ENCODE results near the gene SEMA5B. TPM values are rescaled to one million over a fixed set of nuclear protein-coding genes. Genes with fewer than 3 reads are reported as not detected.

The SEMA5B gene
- total RNA-seq, 1 donor from 2014 or later: not detected

DNA sequence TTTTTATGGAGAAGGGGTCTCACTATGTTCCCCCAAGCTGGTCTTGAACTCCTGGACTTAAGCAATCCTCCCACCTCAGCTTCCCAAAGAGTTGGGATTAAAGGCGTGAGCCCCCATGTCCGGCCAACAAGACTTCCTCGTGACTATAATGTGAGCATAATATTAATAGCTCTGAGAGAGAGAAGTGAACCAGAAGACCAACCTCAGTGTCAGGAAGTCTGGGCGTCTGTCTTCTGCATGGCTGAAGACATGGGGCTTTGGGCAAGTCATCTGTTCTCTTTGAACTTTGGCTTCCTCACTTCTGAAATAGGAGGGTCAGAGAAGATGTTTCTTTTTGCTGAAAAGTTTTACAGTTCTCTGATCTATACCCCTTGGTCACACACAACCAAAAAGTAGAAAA, 140.6 kb downstream of the SEMA5B start:
- Mint-ChIP-seq H3K27ac (no peak overlapping the region), H3K4me1 (ENCODE audit: low read depth) (peaks cover 9% of the 10 kb centered on the region), H3K27me3 (ENCODE audit: low read depth) (no peaks in the 10 kb centered on the region), H3K9me3 (no peaks in the 10 kb centered on the region), H3K4me3 (ENCODE audit: low read depth) (no peak overlapping the region), H3K36me3 (ENCODE audit: low read depth) (no peaks in the 10 kb centered on the region)
- intact Hi-C loops (cut with micrococcal nuclease): no loop called here
- DNase-seq (ENCODE audit: low spot score): no peak

GRCh38 chr3:122886251-122886650, 141.3 kb downstream of the SEMA5B start:
- no peaks in the 10 kb centered on the region for H3K27me3 Mint-ChIP-seq (ENCODE audit: low read depth)
- H3K27ac Mint-ChIP-seq: no peak overlapping the region
- intact Hi-C loops (cut with micrococcal nuclease): no loop called here
- no peak for DNase-seq (ENCODE audit: low spot score)
- H3K36me3 Mint-ChIP-seq (ENCODE audit: low read depth): no peaks in the 10 kb centered on the region
- peaks cover 9% of the 10 kb centered on the region for H3K4me1 Mint-ChIP-seq (ENCODE audit: low read depth)
- no peaks in the 10 kb centered on the region for H3K9me3 Mint-ChIP-seq
- H3K4me3 Mint-ChIP-seq (ENCODE audit: low read depth): no peak overlapping the region

GRCh38 chr3:122882361-122882947, 145.1 kb downstream of the SEMA5B start:
- no peaks in the 10 kb centered on the region for H3K4me1 Mint-ChIP-seq (ENCODE audit: low read depth)
- no peak overlapping the region for H3K27ac Mint-ChIP-seq
- H3K27me3 Mint-ChIP-seq (ENCODE audit: low read depth): no peaks in the 10 kb centered on the region
- no peak overlapping the region for H3K4me3 Mint-ChIP-seq (ENCODE audit: low read depth)
- no peaks in the 10 kb centered on the region for H3K36me3 Mint-ChIP-seq (ENCODE audit: low read depth)
- intact Hi-C loops (cut with micrococcal nuclease): no loop called here
- H3K9me3 Mint-ChIP-seq: no peaks in the 10 kb centered on the region
- DNase-seq (ENCODE audit: low spot score): no peak

- intact Hi-C loops (cut with micrococcal nuclease): no loop called here
- no peak for DNase-seq (ENCODE audit: low spot score)
- Mint-ChIP-seq H3K4me3 (ENCODE audit: low read depth) (no peak overlapping the region), H3K27ac (no peak overlapping the region), H3K4me1 (ENCODE audit: low read depth) (peaks cover 10% of the 10 kb centered on the region), H3K36me3 (ENCODE audit: low read depth) (no peaks in the 10 kb centered on the region), H3K27me3 (ENCODE audit: low read depth) (no peaks in the 10 kb centered on the region), H3K9me3 (no peaks in the 10 kb centered on the region)
Measured at GRCh38 chr3:122880624-122881023, 146.9 kb downstream of the SEMA5B start.

- H3K36me3 Mint-ChIP-seq (ENCODE audit: low read depth): no peaks in the 10 kb centered on the region
- peaks cover 12% of the 10 kb centered on the region for H3K4me1 Mint-ChIP-seq (ENCODE audit: low read depth)
- no peaks in the 10 kb centered on the region for H3K9me3 Mint-ChIP-seq
- DNase-seq (ENCODE audit: low spot score): no peak
- H3K27ac Mint-ChIP-seq: no peak overlapping the region
- H3K4me3 Mint-ChIP-seq (ENCODE audit: low read depth): no peak overlapping the region
- H3K27me3 Mint-ChIP-seq (ENCODE audit: low read depth): no peaks in the 10 kb centered on the region
- intact Hi-C loops (cut with micrococcal nuclease): no loop called here
Measured at GRCh38 chr3:122880173-122880572, 147.4 kb downstream of the SEMA5B start.

GRCh38 chr3:122875547-122876127, 151.9 kb downstream of the SEMA5B start:
- intact Hi-C loops (cut with micrococcal nuclease): no loop called here
- H3K27ac Mint-ChIP-seq: no peak overlapping the region

GRCh38 chr3:122873741-122874515, 153.6 kb downstream of the SEMA5B start:
- peaks cover 4% of the 10 kb centered on the region for H3K36me3 Mint-ChIP-seq (ENCODE audit: low read depth)
- DNase-seq (ENCODE audit: low spot score): no peak
- peaks cover 15% of the 10 kb centered on the region for H3K4me1 Mint-ChIP-seq (ENCODE audit: low read depth)
- H3K4me3 Mint-ChIP-seq (ENCODE audit: low read depth): no peak overlapping the region
- H3K9me3 Mint-ChIP-seq: peaks cover 4% of the 10 kb centered on the region
- no peaks in the 10 kb centered on the region for H3K27me3 Mint-ChIP-seq (ENCODE audit: low read depth)
- no peak overlapping the region for H3K27ac Mint-ChIP-seq
- intact Hi-C loops (cut with micrococcal nuclease): no loop called here

More at GRCh38 chr3:122875547-122876127, 151.9 kb downstream of the SEMA5B start:
- Mint-ChIP-seq H3K4me3 (ENCODE audit: low read depth) (no peak overlapping the region), H3K36me3 (ENCODE audit: low read depth) (peaks cover 4% of the 10 kb centered on the region), H3K4me1 (ENCODE audit: low read depth) (peaks cover 15% of the 10 kb centered on the region), H3K9me3 (peaks cover 4% of the 10 kb centered on the region), H3K27me3 (ENCODE audit: low read depth) (no peaks in the 10 kb centered on the region)
- DNase-seq (ENCODE audit: low spot score): no peak

GRCh38 chr3:122868322-122868721, 159.2 kb downstream of the SEMA5B start:
- Mint-ChIP-seq H3K36me3 (ENCODE audit: low read depth) (no peaks in the 10 kb centered on the region), H3K27me3 (ENCODE audit: low read depth) (no peaks in the 10 kb centered on the region), H3K4me3 (ENCODE audit: low read depth) (no peak overlapping the region), H3K27ac (no peak overlapping the region), H3K4me1 (ENCODE audit: low read depth) (no peaks in the 10 kb centered on the region), H3K9me3 (no peaks in the 10 kb centered on the region)
- no peak for DNase-seq (ENCODE audit: low spot score)
- intact Hi-C loops (cut with micrococcal nuclease): no loop called here

GRCh38 chr3:122864498-122864897, 163.1 kb downstream of the SEMA5B start:
- Mint-ChIP-seq H3K27ac (no peak overlapping the region), H3K36me3 (ENCODE audit: low read depth) (peaks cover 4% of the 10 kb centered on the region), H3K27me3 (ENCODE audit: low read depth) (no peaks in the 10 kb centered on the region)

GRCh38 chr3:122862381-122862780, 165.2 kb downstream of the SEMA5B start:
- Mint-ChIP-seq H3K4me3 (ENCODE audit: low read depth) (no peak overlapping the region), H3K4me1 (ENCODE audit: low read depth) (no peaks in the 10 kb centered on the region), H3K36me3 (ENCODE audit: low read depth) (peaks cover 4% of the 10 kb centered on the region), H3K9me3 (no peaks in the 10 kb centered on the region), H3K27ac (no peak overlapping the region), H3K27me3 (ENCODE audit: low read depth) (no peaks in the 10 kb centered on the region)
- intact Hi-C loops (cut with micrococcal nuclease): no loop called here
- DNase-seq (ENCODE audit: low spot score): no peak

More at GRCh38 chr3:122864498-122864897, 163.1 kb downstream of the SEMA5B start:
- no peaks in the 10 kb centered on the region for H3K4me1 Mint-ChIP-seq (ENCODE audit: low read depth)
- no peak for DNase-seq (ENCODE audit: low spot score)
- no peak overlapping the region for H3K4me3 Mint-ChIP-seq (ENCODE audit: low read depth)
- H3K9me3 Mint-ChIP-seq: no peaks in the 10 kb centered on the region
- intact Hi-C loops (cut with micrococcal nuclease): no loop called here

Other genes starting within 250 kb of the SEMA5B start
- gene HSPBAP1, start 233.9 kb downstream of the SEMA5B start, total RNA-seq: 6.6 and 8.0 TPM in 2 replicates
- 2.0 TPM in 2 replicates for gene SLC49A4, start 232.7 kb downstream of the SEMA5B start, total RNA-seq
- 29.0 and 32.3 TPM in 2 replicates for gene PDIA5, start 39.3 kb upstream of the SEMA5B start, total RNA-seq
- 17.0 and 18.5 TPM in 2 replicates for gene SEC22A, start 174.2 kb upstream of the SEMA5B start, total RNA-seq